Right hindlimb (tissue), 1 donor: ENCODE data around the gene EYA2.
"Not testable (repeated sequence)": the region's sequence is repeated elsewhere in the genome, so short reads cannot be mapped to it uniquely, and the experiment has no call there.

Experiments used
- DNase-seq: peaks from one replicate; pipeline ENCODE4 v3.0.0-alpha.2; 2018

EYA2 gene

DNA sequence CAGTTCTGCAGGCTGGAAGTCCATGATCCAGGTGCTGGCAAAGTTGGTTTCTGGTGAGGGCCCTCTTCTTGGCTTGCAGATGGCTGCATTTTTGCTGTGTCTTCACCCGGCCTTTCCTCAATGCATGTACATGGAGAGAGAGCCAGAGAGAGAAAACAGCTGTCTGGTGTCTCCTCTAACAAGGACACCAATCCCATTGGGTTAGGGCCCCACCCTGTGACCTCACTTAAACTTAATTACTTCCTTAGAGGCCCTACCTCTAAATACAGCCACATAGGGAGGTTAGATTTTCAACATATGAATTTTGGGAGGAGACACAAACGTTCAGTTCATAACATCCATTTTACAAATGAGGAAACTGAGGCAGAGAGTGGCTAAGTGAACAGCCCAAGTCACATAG is 259.4 kb downstream of the EYA2 start:
- no peak for DNase-seq

DNA sequence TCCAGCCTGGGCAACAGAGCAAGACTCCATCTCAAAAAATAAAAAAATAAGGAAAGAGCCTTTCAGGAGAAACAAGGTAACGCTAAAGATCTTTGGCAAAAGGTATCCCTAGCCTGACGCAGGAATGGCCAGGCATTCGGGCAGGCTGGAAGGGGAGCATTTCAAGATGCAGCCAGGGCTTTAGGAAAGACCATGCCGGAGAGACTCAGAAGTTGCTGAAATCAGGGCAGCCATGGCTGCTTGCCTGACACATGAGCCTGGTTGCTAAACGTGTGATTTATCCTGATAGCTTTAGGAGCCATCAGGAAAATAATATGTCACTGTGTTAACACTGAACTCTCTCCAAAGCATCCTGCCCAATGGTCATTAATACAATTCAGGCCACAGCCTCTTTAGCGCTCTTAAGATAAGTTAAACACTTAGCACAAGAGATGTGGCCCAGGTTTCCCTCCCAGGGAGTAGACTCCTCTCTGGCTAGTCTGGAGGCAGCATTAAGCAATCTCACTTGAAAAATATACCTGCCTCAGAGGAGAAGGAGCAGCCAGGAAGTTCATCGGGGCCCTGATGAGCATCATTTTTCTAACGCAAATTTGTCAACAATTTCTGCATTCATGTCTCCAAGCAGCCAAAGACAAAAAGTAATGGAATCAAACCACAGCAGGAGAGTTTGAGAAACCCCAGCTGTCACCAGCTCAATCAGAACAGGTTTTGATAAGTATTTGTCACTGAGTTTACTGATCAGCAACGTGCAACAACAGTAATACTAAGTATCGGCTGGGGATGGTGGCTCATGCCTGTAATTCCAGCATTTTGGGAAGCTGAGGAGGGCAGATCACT is 261.9 kb downstream of the EYA2 start:
- no peak for DNase-seq

DNA sequence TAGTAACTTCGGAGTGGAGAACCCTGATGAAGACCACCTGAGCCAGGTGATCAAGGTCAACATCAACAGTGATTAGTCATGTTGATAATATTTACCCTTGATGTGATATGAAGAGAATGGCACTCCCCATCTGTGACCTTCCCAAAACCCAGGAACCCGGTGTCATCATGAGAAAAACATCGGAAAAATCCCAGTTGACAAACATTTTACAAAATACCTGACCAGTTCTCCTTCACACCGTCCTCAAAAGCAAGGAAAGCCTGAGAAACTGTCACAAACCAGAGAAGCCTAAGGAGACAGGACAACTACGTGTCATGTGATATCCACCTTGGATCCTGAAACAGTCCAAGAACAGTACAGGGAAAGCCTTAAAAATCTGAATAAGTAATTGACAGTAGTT is 264.5 kb downstream of the EYA2 start:
- no peak for DNase-seq

DNA sequence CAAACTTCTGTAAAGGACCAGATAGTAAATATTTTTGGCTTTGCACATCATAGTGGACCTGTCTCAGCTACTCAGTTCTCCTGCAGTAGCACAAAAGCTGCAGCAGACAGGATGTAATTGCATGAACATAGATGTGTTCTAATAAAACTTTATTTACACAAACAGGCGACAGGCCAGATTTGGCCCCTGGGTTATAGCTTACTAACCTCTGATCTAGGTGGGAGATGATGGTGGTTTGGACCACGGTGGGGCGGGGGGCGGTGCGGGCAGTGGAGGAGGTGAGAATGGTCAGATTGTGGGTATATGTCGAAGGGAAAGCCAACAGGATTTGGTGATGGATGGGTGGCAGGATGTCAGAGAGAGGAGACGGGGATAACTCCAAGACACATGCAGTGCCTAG is 265.6 kb downstream of the EYA2 start:
- DNase-seq: no peak

DNA sequence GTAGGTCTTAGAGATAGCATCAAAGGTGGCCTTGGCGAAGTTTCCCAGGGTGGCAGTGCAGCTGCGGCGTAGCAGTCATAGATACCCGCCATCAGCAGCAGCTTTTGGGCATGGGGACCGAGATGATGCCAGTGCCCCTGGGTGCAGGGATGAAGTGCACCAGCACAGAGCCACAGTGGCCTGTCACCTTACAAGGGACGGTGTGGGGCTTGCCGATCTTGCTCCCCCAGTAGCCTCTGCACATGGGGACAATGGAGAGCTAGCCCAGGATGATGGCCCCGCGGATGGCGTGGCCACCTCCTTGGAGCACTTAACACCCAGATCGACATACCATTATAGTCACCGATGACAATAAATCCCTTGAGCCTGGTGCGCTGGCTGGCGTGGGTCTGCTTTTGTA is 266.3 kb downstream of the EYA2 start:
- no peak for DNase-seq

DNA sequence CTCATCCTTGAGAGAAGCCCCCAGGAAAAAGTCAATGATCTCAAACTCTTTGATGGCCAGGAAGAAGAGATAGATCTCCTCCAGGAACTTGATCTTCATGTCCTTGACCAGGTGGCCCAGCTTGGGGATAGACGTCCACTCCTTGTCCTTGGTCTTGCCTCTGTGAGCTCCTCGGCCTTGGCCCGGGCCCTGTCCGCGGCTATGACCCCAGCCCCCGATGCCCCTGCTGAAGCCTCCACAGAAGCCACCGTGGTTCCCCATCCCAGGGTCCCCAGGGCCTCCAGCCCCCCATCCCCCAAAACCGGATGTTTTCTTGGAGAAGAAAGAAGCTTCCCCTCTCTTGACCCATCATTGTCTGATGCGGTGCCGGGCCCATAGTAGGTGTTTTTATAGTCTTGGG is 266.8 kb downstream of the EYA2 start:
- no peak for DNase-seq

DNA sequence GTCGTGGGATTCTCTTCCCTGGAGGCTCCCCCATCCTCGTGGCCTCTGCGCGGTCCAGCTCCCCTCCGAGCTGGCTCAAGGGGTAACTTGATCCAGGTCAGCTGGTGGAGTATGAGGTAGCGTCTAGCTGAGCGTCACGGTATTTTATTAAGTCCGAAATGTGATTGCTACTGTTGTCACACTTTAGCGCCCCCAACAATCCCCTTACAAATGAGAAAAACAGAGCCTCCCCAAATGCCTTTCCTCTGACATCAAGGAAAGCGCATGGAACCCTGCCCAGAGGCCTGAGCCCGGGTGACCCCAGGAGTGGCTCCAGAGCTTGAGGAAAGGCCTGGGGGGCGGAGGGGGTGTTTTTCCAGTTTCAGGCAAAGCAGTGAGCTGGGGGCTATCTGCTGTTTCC is 269.5 kb downstream of the EYA2 start:
- peak; percentile 54 for DNase-seq

DNA sequence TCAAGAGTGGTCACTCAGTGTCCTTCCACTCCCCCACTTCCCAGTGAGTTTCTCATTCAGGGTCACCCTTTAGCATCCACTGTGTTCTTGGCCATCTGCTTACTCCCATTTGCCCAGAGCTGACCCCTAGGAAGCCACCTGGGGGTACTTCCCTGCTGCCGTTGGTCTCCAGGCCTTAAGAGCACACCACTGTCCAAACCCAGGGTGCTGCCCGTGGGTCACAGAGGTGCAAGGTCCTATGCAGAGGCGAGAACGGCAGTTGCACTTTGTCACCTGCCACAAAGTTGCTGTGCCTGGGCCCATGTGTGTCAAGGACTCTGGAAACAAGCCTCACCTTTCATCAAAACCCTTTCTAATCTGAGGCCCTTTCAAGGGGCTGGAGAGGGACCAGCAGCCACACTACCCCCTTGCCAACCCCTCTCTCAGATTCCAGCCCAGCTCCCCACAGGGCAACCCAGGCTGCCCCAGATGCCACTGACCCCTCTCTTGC is 270.8 kb downstream of the EYA2 start:
- no peak for DNase-seq

DNA sequence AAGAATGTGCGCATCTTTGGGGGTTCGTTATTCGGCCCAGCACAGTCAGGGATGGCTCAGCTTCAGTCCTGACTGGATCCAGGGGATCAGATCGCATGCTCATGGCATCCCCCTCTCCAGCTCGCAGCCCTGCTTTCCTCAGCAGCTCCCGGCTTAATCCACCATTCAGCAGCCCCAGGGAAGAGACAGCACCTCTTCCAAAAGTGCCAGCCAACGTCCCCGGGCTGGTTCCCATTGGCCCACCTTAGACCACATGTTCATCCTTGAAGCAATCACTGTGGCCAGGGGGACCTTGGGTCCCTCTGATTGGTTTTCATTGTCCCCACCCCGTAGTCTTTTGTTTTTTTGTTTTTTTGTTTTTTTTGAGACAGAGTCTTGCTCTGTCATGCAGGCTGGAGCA is 273.2 kb downstream of the EYA2 start:
- DNase-seq: no peak

DNA sequence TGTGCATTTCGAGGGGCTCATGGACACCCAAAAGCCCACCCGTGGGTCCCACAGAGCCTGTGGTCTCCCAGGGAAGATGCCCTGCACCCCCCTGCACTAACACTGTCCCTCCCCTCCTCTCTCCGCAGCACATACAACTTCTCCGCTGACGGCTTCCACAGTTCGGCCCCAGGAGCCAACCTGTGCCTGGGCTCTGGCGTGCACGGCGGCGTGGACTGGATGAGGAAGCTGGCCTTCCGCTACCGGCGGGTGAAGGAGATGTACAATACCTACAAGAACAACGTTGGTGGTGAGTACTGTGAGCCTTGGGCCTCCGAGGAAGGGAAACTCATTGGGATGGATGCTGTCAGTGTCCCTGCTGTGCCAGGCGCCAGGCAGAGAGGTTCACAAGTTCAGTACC is 277.9 kb downstream of the EYA2 start:
- DNase-seq: no peak

DNA sequence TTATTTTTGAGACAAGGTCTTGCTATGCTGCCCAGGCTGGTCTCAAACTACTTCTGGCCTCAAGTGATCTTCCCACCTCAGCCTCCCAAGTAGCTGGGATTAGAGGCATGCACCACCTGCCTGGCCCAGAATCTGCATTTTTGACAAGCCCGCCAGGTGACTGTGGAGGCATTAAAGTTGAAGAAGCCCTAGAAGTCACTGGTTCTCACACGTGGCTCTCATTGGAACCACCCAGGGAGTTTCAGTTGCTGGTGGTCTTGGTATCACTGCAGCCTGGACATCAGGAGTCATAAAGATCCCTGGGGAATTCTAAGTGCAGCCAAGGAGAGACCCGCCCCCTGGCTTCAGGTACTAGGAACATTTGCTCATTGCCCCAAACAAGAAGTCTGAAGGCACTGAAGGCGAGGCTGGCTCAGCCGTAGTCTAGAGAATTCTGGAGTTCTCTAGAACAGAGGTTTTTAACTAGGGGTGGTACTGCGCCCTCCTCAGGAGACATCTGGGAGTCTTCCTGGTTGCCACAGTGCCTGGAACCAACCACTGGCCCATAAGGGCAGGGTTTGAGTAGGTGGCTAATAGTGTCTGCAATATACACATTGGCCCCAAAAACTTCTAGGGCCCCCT is 279.1 kb downstream of the EYA2 start:
- no peak for DNase-seq

DNA sequence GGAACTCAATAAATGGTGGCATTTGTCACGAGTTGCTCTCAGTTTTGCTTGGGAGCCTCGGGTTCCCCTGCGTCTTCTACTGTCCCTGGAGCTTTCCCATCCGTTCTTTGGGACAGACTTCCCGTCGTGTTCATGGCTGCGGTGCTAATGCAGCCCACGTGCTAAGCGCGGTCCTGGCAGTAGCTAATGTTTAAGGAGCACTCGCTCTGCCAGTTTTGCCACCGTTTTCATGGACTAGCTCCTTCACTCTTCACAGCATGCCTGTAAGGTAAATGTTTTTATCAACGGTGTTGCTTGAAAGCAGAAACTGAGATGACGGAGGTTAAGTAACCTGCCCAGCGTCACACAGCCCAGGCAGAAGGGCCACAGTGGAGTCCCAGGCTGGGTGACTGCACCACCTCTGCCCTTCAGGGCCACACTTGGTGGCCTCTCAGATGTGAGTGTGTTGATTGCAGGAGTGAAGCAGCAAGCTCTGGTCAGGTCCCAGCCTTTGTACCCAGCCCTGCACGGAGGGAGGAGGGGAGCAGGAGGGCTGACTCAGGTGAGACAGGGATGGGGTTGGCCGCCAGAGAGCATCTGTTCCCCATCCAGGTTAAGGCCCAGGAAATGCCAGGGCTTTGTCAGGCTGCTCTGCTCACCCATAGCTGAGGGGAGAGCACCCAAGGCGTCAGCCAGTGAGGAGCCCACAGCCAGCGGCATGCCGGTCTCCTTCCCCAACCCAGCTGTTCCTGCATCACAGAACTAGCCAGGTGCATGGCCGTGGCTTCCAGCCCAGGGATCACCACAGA is 280.0 kb downstream of the EYA2 start:
- DNase-seq: no peak

DNA sequence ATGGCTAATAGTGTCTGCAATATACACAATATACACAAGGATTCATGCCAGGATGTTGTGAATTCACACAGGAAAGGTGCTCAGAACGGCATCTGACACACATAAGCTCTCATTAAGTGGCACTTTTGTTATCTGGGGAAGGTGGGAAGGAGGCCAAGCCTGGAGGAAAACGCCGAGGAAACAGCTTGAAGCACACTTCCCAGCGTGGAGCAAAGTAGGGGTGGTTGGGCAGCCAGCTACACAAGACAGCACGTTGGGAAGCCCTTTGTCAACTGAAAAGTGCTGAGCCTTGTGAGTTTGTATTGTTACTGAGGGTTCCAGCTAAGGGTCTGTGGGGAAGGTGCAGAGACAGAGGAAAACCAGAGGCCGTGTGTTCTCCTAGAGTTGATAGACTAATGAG is 280.9 kb downstream of the EYA2 start:
- DNase-seq: no peak

DNA sequence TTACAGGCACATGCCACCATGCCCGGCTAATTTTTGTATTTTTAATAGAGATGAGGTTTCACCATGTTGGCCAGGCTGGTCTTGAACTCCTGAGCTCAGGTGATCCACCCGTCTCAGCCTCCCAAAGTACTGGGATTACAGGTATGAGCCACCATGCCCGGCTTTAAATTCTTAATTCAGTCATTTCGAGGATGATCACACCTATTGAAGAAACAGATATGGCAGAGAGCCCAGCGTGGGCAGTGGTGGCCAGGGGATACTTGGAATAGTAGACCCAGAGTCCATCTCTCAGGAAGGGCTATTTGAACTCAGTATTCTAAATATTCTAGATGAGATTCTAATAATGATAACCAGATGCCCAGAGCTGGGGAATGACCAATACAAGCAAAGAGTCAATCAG is 281.6 kb downstream of the EYA2 start:
- DNase-seq: not testable (repeated sequence)

DNA sequence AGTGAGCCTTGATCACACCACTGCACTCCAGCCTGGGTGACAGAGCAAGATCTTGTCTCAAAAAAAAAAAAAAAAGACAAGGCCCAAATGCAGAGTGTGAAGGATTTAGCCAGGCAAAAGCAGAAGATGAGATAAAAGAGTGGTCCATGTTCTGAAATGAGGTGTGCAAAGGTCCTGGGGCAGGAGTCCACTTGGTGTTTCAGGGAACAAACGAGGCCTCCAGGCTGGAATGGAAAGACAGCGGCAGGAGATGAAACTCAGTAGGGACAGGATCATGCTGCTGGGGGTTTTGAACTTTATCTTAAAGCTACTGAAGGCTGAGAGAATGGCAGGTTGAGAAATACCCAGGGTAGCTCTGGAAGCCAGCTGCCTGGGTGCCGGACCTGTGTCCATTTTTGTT is 283.6 kb downstream of the EYA2 start:
- DNase-seq: no peak

DNA sequence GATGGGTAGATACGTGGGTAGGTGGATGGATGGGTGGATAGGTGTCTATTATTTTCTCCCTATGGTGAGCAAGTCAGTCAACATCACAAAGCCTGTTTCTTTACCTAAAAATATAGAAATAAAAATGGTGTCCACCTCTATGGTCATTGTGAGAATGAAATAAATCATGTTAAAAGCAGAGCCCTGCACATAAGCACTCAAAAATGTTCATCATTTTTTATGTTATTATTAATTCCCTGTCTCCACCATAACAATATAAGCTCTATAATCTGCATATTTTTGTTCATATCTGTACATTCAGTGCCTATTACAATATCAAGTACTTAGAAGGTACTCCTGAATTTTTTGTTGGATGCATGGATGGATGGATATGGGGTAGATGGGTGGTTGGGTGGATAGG is 284.2 kb downstream of the EYA2 start:
- DNase-seq: no peak

DNA sequence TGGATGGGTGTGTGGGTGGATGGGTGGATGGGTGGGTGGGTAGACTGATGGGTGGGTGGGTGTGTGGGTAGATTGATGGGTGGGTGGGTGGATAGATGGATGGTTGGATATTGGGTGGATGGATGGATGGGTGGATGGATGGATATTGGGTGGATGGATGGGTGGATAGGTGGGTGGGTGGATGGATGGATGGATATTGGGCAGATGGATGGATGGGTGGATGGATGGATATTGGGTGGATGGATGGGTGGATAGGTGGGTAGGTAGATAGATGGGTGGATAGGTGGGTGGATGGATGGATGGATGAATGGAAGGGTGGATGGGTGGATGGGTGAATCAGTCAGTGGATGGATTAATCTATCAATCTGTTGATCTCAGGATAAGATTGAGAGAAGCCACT is 284.6 kb downstream of the EYA2 start:
- no peak for DNase-seq

DNA sequence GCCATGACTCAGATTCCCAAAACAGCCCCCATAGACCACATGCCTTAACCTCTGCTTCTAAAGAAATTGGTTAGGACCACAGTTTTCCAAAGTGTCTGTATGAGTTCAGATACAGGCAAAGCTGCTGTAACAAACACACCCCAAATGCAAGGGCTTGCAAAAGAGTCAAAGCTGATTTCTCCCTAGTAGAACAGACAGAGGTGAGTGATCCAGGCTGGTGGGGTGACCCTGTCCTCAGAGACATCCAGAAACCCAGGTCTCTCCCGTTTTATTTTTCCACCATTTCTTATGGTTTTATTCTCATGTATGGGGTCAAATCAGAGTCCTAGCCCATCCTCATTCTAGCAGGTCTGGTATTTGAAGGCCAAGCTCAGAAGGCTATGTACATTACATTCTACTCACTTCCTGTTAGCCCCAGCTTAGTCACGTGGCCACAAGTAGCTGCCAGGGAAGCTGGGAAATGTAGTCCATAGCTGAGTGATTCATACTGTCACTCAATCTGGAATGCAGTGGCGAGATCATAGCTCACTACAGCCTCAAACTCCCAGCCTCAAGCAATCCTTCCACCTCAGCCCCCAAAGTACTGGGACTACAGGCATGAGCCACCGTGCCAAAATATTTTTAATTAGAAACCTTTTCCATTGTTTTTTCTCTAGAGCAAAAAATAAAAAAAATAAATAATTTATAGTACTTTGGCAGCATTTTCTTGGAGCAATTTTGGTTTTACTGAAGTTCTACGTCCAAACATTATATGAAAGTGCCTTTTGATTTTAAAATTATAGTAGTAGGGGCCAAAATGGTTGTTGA is 286.6 kb downstream of the EYA2 start:
- peak; percentile 34 for DNase-seq

DNA sequence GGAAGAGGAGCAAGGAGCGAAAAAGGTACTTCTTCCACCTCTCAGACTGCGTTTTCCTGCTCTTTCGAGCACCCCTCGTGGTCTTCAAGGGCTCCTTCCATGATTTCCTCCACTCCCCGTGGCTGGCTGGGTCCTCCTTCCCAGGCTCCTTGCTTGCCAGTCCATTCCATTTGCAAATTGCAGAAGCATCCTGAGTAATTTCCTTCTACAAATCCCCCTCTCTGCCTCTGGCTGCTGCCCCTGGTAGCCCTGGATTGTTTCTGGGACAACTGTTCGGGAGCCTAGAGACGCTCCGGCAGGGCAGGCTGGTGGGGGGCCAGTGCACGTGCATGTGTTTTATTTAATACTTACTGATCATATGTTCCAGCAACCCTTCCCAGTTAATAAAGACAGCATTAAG is 288.7 kb downstream of the EYA2 start:
- peak; percentile 51 for DNase-seq

DNA sequence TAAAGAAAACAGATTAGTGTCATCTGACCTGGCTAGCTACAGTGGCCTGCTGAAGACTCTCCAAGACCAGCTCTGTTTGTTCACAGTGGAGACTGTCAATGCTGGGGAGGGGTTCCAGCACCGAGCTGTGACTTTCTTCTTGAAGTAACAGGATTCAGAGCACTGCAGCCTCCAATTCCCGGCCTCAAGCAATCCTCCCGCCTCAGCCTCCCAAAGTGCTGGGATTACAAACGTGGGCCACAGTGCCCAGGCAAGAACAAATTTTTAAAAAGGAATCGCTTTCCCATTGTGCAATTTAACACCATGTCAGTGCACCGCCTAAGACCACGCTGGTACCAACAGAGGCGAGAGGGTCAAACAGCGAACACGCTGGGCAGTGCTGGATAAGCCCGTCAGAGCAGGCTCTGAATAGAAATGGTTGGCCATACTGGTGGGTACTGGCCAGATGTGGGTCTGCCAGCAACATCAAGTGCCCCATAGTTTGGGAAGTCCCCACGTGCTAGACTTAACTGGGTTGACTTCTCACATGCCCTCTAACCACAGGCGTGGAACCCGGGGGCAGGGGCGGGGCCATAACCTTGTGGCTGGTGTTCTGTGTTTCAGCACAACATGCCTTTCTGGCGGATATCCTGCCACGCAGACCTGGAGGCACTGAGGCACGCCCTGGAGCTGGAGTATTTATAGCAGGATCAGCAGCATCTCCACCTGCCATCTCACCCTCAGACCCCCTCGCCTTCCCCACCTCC is 293.0 kb downstream of the EYA2 start:
- DNase-seq: no peak

DNA sequence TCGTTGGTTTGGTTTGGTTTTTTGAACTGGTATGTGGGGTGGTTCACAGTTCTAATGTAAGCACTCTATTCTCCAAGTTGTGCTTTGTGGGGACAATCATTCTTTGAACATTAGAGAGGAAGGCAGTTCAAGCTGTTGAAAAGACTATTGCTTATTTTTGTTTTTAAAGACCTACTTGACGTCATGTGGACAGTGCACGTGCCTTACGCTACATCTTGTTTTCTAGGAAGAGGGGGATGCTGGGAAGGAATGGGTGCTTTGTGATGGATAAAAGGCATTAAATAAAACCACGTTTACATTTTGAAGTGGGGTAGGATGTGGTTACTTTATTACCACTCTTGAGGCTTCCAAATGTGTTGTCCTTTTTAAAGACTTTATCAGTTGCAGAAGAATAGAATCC is 293.9 kb downstream of the EYA2 start:
- DNase-seq: no peak

DNA sequence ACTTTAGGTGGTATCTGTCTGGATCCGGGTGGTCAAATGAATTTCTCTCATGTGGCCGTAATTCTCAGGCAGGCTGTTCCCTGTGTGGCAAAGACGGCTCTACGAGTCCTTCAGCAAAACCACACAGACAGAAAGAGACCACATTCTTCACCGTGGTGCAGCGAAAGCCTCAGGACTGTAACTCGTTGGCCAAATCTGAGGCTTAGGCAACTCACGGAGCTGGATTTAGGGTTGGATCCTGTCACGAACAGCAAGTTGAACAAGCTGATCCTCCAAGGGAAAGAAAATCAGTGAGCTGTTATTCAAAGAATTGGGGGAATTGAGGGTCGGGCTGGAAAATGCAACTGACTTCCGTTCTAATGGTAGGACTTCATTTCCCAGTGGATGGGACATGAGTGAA is 294.4 kb downstream of the EYA2 start:
- DNase-seq: no peak
